Measurements from ENCODE around the gene SNX10. TPM values are rescaled to one million over a fixed set of nuclear protein-coding genes. Genes with fewer than 3 reads are reported as not detected.
"Not testable (repeated sequence)": the region's sequence is repeated elsewhere in the genome, so short reads cannot be mapped to it uniquely, and the experiment has no call there.

The SNX10 gene, protein sequence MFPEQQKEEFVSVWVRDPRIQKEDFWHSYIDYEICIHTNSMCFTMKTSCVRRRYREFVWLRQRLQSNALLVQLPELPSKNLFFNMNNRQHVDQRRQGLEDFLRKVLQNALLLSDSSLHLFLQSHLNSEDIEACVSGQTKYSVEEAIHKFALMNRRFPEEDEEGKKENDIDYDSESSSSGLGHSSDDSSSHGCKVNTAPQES
- total RNA-seq, result 10 to 100 TPM; 13.4 to 24.6 (median 18.1) TPM

DNA sequence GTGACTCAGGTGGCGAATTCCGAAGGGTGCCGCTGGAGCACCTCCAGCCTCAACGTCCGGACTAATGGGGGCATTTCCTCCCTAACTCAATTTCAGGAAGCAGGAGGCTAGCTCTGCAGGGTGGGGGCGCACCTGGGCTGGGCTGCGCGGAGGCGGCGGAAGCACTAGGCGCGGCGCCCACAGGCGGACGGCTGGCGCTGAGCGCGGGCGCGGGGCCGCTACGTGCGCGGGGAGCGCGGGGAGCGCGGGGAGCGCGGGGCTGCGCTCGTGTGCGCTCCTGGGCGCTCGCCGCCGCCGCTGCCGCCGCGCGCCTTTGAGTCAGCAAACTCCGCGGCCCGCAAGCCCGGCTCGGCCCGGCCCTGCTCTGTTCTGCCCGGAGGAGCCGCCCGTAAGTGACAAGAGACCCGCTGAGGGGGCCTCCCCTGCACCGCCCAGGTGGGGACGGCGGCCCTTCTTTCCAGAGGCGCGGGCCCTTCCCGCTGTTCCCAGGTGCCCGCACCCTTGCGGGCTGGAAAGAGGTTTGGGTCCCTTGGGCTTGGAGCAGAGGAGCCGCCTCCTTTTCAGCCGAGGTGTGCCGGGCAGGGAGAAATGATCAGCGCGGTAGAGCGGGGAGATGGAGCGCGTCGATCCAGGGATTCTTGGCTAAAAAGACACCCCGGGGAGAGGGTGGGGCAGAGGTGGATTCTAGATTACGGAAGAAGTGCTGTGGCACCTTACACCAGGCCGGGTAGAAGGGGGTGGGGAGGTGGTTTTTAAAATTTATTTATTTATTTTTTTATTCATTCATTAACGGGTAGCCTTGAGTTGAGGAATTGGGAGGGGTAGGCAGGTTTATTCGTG lies at the start of gene SNX10:
Gene SNX10, plus strand, starts transcription at position 164 of the 840 bp plus-strand sequence. CDS start 54,581 bp downstream, outside the sequence.
- intact Hi-C loops (cut with DNase I; ENCODE audit: low total_unique reads), result no loop called here

DNA sequence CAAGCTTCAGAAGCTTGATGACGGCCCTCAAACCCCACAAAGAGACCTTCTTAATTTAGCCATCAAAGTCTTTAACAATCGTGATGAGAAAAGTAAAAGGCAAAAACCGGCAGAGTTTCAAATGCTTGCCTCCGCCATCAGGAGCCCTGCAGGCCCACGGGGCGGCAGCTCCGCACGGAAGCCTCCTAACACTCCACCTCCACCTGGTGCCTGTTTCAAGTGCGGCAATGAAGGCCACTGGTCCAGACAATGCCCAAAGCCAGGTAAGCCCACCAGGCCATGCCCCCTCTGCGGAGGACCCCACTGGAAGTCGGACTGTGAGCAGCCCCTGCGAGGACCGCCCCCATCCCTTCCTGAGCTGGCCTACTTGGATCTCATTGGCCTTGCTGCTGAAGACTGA lies 46.5 kb upstream of the SNX10 start:
- DNase-seq (ENCODE audit: low spot score in 2 of 2), result no peak
- TF ChIP-seq POLR2A (IDR thresholded peaks at IDR 0.05), result no peak
- no peak for TF ChIP-seq POLR2AphosphoS5 (IDR thresholded peaks at IDR 0.05)
- Histone ChIP-seq H3K27ac (no peak overlapping the region), H3K27me3 (no peaks in the 10 kb centered on the region), H3K36me3 (no peaks in the 10 kb centered on the region), H3K4me1 (no peaks in the 10 kb centered on the region), H3K4me3 (no peak overlapping the region), H3K9me3 (no peaks in the 10 kb centered on the region)
- intact Hi-C loops (cut with DNase I; ENCODE audit: low total_unique reads), result no loop called here

More for the DNA sequence above, at the start of gene SNX10:
- Histone ChIP-seq H3K36me3 (no peaks in the 10 kb centered on the region), H3K27me3 (no peaks in the 10 kb centered on the region), H3K9me3 (no peaks in the 10 kb centered on the region), H3K27ac (peak within 1 kb of the TSS in 1 of 2 donors; percentile 46), H3K4me1 (no peaks in the 10 kb centered on the region), H3K4me3 (peak within 1 kb of the TSS; percentile 59 to 79 (median 62))
- DNase-seq (ENCODE audit: low spot score in 2 of 2), result peak in 1 of 2 donors; percentile 55
- no peak for TF ChIP-seq POLR2AphosphoS5 (IDR thresholded peaks at IDR 0.05)
- no peak for TF ChIP-seq POLR2A (IDR thresholded peaks at IDR 0.05)
- TF ChIP-seq, protein P1, sequence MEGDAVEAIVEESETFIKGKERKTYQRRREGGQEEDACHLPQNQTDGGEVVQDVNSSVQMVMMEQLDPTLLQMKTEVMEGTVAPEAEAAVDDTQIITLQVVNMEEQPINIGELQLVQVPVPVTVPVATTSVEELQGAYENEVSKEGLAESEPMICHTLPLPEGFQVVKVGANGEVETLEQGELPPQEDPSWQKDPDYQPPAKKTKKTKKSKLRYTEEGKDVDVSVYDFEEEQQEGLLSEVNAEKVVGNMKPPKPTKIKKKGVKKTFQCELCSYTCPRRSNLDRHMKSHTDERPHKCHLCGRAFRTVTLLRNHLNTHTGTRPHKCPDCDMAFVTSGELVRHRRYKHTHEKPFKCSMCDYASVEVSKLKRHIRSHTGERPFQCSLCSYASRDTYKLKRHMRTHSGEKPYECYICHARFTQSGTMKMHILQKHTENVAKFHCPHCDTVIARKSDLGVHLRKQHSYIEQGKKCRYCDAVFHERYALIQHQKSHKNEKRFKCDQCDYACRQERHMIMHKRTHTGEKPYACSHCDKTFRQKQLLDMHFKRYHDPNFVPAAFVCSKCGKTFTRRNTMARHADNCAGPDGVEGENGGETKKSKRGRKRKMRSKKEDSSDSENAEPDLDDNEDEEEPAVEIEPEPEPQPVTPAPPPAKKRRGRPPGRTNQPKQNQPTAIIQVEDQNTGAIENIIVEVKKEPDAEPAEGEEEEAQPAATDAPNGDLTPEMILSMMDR (IDR thresholded peaks at IDR 0.05), result no peak

DNA sequence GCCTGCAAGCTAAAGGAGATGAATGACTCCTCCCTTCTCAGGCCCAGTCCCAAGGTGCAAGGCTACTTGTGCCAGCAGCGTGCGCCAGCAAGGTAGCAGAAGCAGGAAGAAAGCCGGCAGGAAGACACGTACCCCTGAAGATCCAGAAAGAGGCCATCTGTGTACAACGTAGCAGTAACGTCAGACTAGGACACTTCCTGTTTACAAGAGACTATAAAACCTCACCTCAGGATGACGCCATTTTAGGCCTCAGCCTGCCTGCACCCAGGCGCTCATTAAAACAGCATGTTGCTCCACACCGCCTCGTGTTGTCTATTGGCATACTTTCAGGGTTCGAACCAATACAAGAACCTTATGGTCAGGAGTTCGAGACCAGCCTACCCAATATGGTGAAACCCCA lies 41.4 kb upstream of the SNX10 start:
- H3K4me3 ChIP-seq, result no peak overlapping the region
- H3K27ac ChIP-seq, result no peak overlapping the region
- H3K36me3 ChIP-seq, result no peaks in the 10 kb centered on the region
- H3K27me3 ChIP-seq, result no peaks in the 10 kb centered on the region
- no peaks in the 10 kb centered on the region for H3K9me3 ChIP-seq
- TF ChIP-seq POLR2AphosphoS5 (IDR thresholded peaks at IDR 0.05) (no peak), POLR2A (IDR thresholded peaks at IDR 0.05) (no peak)
- TF ChIP-seq, protein P1 (IDR thresholded peaks at IDR 0.05), result no peak
- intact Hi-C loops (cut with DNase I; ENCODE audit: low total_unique reads), result no loop called here
- no peak for DNase-seq (ENCODE audit: low spot score in 2 of 2)
- no peaks in the 10 kb centered on the region for H3K4me1 ChIP-seq

DNA sequence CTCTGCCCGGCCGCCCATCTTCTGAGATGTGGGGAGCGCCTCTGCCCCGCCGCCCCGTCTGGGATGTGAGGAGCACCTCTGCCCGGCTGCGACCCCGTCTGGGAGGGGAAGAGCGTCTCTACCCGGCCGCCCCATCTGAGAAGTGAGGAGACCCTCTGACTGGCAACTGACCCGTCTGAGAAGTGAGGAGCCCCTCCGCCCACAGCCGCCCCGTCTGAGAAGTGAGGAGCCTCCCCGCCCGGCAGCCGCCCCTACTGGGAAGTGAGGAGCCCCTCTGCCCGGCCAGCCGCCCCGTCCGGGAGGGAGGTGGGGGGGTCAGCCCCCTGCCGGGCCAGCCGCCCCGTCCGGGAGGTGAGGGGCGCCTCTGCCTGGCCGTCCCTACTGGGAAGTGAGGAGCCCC lies 29.8 kb upstream of the SNX10 start:
- H3K36me3 ChIP-seq; H3K27me3 ChIP-seq; H3K9me3 ChIP-seq; DNase-seq (ENCODE audit: low spot score in 2 of 2); H3K27ac ChIP-seq; H3K4me3 ChIP-seq; intact Hi-C loops (cut with DNase I; ENCODE audit: low total_unique reads); H3K4me1 ChIP-seq: not testable (repeated sequence)

- Histone ChIP-seq H3K36me3 (no peaks in the 10 kb centered on the region), H3K27ac (no peak overlapping the region), H3K4me1 (no peaks in the 10 kb centered on the region), H3K9me3 (peaks cover 0 to 5% of the 10 kb centered on the region in 2 donors), H3K27me3 (no peaks in the 10 kb centered on the region), H3K4me3 (no peak overlapping the region)
- intact Hi-C loops (cut with DNase I; ENCODE audit: low total_unique reads), result no loop called here
- no peak for DNase-seq (ENCODE audit: low spot score in 2 of 2)
- TF ChIP-seq POLR2A (IDR thresholded peaks at IDR 0.05) (no peak), POLR2AphosphoS5 (IDR thresholded peaks at IDR 0.05) (no peak)
- TF ChIP-seq, protein P1 (IDR thresholded peaks at IDR 0.05), result no peak
Observed at GRCh38 chr7:26265065-26265464, 26.6 kb upstream of the SNX10 start.

- H3K4me1 ChIP-seq, result no peaks in the 10 kb centered on the region
- H3K9me3 ChIP-seq, result peaks cover 0 to 5% of the 10 kb centered on the region in 2 donors
- H3K27me3 ChIP-seq, result no peaks in the 10 kb centered on the region
- H3K27ac ChIP-seq, result no peak overlapping the region
- intact Hi-C loops (cut with DNase I; ENCODE audit: low total_unique reads), result no loop called here
- no peak overlapping the region for H3K4me3 ChIP-seq
- TF ChIP-seq POLR2AphosphoS5 (IDR thresholded peaks at IDR 0.05) (no peak), POLR2A (IDR thresholded peaks at IDR 0.05) (no peak)
- TF ChIP-seq, protein P1 (IDR thresholded peaks at IDR 0.05), result no peak
- no peaks in the 10 kb centered on the region for H3K36me3 ChIP-seq
- DNase-seq (ENCODE audit: low spot score in 2 of 2), result no peak
Observed at GRCh38 chr7:26265499-26266075, 26.1 kb upstream of the SNX10 start.

Measured in breast epithelium (tissue), 4 donors.